NCI-H128 (cell line): ENCODE results near the gene OOSP1.
"Not testable (repeated sequence)": the region's sequence is repeated elsewhere in the genome, so short reads cannot be mapped to it uniquely, and the experiment has no call there.

ENCODE experiments used
- DNase-seq: peaks from one replicate; lab custom pipeline; 2025; ENCODE audit not compliant: unreplicated experiment; lab: John Stamatoyannopoulos, UW

OOSP1 gene

GRCh38 chr11:59960502-59961381, 22.5 kb downstream of the OOSP1 start:
- no peak for DNase-seq

- no peak for DNase-seq
These were observed 23.9 kb downstream of the OOSP1 start for GRCh38 chr11:59962107-59962482.

DNA sequence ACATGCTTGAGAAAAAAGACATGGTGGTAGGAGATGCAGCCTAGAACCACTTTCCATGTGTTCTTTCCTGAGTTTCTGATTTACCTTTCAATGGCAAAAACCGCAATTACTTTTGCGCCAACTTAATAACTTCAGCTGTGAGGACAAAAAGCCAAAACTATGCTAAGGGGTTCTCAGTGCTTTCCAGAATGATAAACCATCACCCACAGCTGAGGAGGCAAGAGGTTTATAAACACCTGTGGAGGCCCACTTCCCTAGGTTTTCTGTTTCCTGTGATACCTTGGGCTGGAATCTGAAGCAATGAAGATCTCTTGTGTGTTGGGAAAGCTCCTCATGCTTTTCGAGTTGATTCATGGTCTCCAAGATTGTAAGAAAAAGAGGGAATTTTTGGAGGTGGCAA, 25.5 kb downstream of the OOSP1 start, which contains the start of gene OOSP4A:
Gene OOSP4A, plus strand, starts transcription at position 301 of the 400 bp plus-strand sequence. Its CDS starts 0 bp downstream, at position 301.
- no peak for DNase-seq

DNA sequence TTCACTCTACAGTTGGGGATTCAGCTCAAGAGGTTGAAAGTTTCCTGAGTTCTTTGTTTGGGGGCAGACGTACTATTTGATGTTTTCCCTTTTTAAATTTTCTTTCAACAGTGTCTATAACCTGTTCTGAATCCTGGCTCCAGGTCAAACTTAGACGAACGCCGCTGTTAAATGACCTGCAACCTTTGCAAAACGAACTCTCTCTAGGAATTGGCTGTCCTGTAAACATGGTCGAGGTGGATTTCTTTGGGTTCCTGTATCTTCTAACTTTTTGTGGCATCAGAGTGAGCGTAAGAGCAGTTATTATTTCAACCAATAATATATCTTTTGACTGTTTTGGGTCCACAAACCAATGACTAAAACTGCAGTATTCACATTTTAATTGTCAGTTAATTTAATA, 27.2 kb downstream of the OOSP1 start:
- no peak for DNase-seq

GRCh38 chr11:59966201-59966600, 28.0 kb downstream of the OOSP1 start:
- no peak for DNase-seq

GRCh38 chr11:59967677-59968394, 29.6 kb downstream of the OOSP1 start:
- DNase-seq, result no peak

DNA sequence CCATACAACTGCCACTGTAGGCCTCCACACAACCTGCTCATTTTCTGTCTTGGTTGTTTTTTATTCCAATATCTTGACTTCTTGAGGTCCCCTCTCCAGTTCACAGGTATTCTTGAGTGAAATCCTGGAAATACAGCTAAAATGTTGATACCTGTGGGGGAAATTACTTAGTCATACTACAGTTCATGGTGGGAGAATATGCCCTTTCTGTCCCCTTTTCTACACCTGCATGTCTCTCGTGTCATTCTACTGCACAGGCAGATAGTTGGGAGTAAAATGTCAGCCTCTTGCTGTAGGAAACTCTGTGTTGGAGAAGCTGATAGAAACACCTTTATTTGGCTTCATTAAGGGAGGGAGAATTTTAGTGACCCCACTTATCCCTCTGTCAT, 30.2 kb downstream of the OOSP1 start:
- no peak for DNase-seq

DNA sequence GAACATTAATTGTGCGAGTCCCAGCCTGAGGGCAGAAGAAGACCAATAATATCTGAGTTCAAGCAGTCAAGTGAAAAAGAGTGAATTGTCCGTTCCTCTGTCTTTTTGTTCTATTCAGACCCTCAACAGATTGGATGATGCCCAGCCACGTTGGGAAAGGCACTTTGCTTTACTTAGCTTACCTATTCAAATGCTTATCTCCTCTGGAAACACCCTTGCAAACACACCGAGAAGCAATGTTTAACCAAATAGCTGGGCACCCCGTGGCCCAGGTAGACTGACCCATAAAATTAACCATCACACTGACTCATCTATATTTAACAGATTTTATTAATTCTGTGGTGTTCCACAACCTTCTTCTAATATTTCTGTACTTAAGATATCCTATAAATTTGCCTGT, 34.9 kb downstream of the OOSP1 start:
- no peak for DNase-seq

DNA sequence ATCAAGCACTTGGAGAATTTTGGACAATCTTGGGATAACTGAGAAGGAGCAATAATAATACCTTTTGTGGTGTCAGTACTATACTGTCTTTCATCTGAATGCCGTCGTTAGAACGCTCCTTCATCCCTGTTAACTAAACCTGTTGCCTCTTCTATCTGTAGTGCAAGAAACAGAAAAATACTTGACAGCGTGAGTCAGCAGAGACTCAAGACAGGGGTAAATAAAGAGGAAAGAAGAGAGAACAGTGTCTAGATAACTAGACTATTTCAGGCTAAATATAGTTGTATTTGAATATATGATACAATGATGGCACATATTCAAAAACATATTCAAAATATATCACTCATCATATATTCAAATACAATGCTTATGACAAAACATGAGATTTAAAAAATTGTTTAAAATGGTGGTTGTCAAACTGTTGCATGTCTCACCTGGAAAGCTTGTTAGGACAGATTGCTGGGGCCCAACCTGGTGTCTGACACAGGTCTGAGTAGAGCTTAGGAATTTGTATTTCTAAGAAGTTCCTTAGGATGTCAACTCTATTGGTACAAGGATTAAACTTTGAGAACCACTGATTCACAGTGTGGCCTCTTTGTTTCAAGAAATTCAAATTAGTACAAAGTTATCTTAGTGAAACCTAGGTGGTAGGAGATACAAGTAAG, 43.0 kb downstream of the OOSP1 start:
- DNase-seq, result no peak

GRCh38 chr11:59982037-59982436, 43.8 kb downstream of the OOSP1 start:
- not testable (repeated sequence) for DNase-seq

- DNase-seq, result no peak
These were observed 45.0 kb downstream of the OOSP1 start for GRCh38 chr11:59983212-59983611.

DNA sequence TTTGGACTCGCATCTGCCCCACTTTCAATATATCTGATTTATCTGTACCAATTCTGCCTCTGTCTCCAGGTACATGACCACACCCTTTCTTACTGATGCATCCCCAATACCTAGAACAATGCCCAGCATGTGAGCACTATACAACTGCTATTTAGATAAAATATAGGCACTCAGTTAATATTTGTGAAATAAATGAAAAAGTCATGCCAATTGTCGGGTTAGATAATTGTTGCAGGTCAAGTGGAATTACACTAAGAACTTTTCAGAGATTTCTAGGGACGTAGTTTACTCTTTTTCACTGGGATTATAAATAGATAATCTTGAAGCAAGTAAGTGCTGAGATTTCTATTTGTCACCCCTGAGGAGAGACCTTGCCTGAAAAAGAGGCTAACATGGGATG, 46.1 kb downstream of the OOSP1 start:
- no peak for DNase-seq

- no peak for DNase-seq
These were observed 52.2 kb downstream of the OOSP1 start for GRCh38 chr11:59990421-59990820.

DNA sequence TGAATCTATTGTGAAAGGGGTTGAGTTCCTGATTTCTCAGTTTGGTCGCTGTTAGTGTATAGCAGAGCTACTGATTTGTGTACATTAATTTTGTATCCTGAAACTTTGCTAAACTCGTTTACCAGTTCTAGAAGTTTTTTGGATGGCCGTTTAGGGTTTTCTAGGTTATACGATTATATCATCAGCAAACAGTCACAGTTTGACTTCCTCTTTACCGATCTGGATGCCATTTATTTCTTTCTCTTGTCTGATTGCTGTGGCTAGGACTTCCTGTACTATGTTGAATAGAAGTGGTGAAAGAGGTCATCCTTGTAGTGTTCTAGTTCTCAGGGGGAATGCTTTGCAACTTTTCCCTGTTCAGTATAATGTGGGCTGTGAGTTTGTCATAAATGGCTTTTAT, 54.2 kb downstream of the OOSP1 start:
- DNase-seq, result no peak

GRCh38 chr11:59997800-59998199, 59.6 kb downstream of the OOSP1 start:
- DNase-seq, result no peak

DNA sequence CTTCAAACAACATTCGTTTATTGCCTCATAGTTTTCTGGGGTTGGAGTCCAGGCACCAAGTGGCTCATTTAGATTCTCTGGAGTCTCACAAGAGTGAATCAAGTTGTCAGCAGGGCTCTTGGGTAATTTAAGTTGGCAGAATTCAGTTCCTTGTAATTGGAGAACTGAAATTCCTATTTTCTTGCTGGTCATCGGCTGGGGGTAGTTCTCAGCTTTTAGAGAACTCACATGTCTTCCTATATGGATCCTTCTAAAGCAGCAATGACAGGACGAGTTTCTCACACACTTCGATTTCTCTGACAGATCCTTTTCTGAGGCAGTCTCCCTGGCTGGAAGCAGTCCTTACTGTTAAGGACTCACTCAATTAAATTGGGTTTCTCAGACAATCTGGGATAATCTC, 61.5 kb downstream of the OOSP1 start:
- no peak for DNase-seq

DNA sequence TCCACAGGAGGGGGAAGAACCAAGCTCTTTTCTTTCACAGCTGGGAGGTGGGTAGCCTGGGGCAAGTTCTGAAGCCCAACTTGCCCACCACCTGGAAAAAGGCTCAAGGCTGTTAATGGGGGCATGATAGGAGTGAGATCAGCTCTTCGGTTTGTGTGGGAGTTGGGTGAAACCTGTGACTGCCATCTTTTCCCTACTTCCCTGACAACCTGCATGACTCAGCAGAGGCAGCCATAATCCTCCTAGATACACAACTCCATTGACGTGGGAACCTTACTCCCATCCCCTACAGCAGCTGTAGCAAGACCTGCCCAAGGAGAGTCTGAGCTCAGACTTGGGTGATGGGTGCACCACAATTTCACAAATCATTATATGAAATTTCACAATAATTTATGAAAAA, 65.5 kb downstream of the OOSP1 start:
- DNase-seq, result no peak

DNA sequence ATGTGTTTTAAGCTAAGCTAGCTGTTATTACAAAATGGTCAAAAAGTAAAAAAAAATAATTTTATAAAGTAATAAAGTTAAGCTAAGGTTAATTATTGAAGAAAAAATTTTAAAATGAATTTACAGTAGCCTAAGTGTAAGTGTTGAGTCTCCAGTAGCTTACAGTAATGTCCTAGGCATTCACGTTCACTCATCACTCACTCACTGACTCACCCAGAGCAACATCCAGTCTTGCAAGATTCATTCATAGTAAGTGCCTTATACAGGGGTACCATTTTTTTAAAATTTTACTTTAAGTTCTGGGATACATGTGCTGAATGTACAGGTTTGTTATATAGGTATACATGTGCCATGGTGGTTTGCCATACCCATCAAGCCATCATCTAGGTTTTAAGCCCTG, 67.1 kb downstream of the OOSP1 start:
- DNase-seq, result no peak
